HG02763 (cell line): ENCODE results near the gene THRB.

Source experiments
- ATAC-seq: cut with Tn5 transposase; IDR thresholded peaks from one replicate; pipeline ENCODE4 v1.9.1; 2021; ENCODE audit warnings: mild to moderate bottlenecking, moderate library complexity; ENCODE audit not compliant: unreplicated experiment

Gene THRB

GRCh38 chr3:24278543-24278942 is 216.1 kb downstream of the THRB start:
- no peak for ATAC-seq

GRCh38 chr3:24273491-24273890 is 221.2 kb downstream of the THRB start:
- no peak for ATAC-seq

DNA sequence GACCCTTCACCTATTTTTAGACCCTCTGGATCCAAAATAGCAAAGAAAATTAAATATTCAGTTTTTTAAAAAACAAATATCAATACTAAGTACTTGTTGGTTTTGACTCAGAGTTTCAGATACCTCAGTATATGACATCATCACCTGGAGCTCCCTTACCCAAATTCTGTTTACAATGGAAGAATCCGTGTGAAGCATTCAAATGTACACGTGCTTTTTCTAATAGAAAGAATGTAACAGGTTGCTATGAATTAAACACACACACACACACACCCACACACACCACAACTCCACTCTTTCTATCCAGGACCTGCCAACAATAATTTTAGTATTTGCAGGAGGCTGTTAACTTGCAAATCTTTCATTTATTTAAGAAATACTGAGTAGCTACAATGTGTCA is 221.8 kb downstream of the THRB start:
- no peak for ATAC-seq

- no peak for ATAC-seq
These were observed 222.2 kb downstream of the THRB start for GRCh38 chr3:24272408-24272807.

DNA sequence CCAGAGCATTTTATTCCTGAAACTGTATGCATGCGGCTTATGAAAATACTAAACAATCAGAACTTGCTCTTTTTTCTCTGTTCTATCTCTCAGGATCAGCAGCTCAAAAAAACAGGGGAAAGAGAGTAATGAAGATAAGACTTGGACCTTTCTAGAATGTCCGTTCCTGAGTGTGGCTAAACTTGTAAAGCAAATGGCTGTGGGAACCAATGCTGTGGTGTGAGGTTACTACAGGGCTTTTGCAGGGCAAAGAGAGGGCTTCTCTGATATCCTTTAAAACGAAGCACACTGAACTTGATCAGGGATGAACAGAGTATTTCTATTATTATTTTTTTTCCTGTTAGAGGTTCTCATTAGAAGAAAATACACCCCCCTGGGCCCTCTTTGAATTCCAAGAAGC is 223.4 kb downstream of the THRB start:
- no peak for ATAC-seq

GRCh38 chr3:24270744-24271143 is 223.9 kb downstream of the THRB start:
- no peak for ATAC-seq

- ATAC-seq = no peak
These were observed 224.4 kb downstream of the THRB start for GRCh38 chr3:24270204-24270691.

DNA sequence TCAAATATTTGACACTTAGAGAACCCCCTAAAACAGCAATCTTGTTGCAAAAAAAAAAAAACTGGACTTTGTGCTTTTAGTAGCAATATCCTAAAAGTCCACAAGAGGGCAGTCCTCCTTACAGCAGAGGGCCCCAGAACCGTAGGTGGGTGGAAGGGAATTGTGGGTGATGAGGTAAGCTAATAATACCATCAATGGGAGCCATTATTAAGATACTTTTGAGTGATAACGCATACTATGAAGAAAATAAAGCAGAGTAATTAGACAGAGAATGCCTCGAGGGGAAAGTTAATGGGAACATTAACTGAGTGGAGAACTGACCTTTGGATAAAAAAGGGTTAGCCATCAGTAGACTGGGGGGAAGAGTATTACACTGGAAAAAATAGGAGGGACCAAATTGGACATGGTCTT is 229.9 kb downstream of the THRB start:
- peak; percentile 74 for ATAC-seq

GRCh38 chr3:24264011-24264410 is 230.6 kb downstream of the THRB start:
- no peak for ATAC-seq

GRCh38 chr3:24263069-24263668 is 231.5 kb downstream of the THRB start:
- ATAC-seq = no peak

- ATAC-seq = no peak
These were observed 233.1 kb downstream of the THRB start for GRCh38 chr3:24261521-24261920.

GRCh38 chr3:24259901-24260512 is 234.6 kb downstream of the THRB start:
- ATAC-seq = no peak

DNA sequence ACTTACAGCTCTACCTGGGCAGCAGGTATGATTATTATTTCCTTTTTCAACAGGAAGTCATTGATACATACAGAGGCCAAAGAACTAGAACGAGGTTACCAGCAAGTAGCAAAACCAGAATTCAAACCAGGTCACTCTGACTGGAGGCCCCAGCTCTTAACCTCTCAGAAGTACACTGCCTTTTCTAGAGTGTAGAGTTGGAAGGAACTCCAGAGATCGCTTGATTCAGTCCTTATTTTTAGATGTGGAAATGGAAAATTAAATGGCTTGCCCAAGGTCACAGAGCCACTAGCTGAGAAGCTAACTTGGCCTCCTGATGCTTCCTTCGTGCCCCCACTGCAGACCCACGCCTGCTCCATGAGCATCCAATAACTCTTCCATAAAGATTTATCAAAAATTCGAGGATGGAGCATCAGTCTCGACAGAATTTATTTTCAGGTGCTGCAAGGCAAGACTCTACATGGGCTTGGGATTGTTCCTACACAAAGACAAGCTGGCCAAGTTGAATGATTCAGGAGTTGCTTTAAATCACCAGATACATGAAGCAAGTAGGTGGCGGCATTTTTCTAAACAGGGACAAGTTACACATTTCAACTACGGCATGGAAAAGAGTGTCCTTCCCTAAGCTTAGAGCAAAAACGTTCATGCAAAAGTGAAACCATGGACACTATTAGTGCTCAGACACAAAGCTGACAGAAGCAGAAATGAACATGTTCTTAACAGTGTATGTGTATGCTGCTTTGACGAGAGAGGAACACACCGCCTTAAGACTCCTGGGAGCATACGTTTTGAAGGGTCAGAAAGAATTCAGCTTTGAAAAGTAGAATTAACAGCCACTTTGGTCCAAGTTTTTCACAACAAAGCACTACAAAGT is 235.7 kb downstream of the THRB start:
- no peak for ATAC-seq

DNA sequence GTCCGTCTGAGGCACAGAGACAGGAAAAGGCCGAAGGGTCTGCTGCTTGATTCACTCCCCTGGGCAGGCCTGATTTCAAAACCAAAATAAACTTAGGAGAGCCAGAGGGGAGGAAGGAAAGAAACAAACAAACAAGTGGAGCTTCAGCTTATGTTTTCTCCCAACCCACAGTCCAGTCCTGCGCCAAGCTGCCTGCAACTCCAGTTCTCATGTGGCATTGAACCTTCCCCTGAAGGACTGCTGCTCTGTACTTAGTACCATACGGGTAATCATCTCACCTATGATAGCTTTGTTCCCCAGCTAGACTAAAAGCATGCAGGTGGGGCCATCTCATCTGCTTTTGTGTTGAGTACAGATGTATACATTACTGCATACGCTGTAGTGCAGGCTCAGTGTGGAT is 236.4 kb downstream of the THRB start:
- no peak for ATAC-seq

DNA sequence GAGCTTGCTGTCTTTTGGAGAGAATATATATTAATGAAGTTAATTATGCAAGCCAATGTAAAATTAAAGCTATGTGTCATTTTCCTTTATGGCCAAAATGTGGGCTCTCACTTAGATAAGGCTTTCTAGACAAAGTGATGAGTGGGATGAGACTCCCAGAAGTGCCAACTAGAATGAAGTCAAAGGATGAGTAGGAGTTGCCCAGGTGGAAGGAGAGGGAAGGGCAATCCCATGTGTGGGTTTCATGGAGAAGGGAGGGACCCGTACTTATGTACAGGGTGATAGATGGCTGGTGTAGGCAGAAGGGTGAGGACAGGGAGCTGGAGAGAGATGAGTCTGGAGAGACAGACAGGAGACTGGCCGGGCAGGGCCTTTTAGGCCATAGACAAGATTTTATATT is 239.2 kb downstream of the THRB start:
- ATAC-seq = no peak

DNA sequence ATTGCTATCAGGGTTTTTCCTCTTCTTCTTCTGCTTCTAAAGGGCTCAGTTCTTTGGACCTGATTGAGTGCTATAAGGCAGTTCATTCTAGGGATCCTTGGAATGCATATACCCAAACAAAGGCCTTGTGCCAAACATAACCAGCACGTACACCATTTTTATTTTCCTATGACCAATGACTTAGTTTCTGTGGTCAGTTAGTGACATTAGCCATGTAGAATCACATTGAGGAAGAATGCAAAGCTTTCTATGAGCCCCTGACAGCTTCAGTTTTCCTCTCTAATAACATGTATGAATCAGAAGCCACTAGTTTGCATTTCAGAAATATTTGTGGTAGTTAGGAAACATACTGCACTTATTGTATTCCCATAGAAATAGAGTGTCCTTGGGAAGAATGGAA is 240.0 kb downstream of the THRB start:
- ATAC-seq = no peak

GRCh38 chr3:24253336-24253735 is 241.3 kb downstream of the THRB start:
- ATAC-seq = no peak

- ATAC-seq = no peak
These were observed 245.1 kb downstream of the THRB start for GRCh38 chr3:24249523-24249922.

DNA sequence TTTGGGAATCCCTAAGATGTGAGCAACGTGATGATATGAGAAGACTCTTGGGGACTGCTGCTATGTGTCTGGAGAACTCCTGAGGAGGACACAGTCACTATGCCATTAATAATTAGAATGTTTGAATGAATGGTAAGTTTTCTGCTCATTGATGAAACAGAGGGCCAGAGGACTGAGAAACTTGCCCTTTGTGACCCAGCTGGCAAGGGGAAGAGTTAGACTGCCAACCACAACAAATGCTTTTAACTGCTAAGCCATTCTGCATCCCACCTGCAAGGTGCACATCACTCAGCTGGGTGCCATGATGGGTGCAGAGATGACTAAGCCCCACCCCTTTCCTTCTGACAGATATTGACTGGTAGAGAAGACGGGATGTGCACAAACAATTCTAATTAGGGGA is 249.6 kb downstream of the THRB start:
- no peak for ATAC-seq

DNA sequence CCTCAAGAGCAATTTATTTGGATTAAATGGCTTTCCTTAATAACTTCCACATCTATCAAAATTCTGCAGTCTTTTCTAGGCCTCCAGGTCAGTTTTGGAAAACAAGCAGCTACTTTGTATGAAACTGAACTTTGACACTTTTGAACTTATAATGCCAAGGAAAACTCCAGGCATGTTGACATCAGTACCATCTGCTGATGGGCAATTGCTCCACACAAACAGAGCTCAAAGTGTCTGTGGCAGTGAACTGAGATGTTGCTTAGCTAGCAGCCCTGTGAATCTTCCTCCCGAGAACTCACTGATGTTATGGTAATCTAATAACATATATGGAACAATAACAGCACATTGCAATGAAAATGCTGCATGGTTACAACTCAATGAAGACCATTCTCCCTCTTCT is 250.2 kb downstream of the THRB start:
- ATAC-seq = no peak

DNA sequence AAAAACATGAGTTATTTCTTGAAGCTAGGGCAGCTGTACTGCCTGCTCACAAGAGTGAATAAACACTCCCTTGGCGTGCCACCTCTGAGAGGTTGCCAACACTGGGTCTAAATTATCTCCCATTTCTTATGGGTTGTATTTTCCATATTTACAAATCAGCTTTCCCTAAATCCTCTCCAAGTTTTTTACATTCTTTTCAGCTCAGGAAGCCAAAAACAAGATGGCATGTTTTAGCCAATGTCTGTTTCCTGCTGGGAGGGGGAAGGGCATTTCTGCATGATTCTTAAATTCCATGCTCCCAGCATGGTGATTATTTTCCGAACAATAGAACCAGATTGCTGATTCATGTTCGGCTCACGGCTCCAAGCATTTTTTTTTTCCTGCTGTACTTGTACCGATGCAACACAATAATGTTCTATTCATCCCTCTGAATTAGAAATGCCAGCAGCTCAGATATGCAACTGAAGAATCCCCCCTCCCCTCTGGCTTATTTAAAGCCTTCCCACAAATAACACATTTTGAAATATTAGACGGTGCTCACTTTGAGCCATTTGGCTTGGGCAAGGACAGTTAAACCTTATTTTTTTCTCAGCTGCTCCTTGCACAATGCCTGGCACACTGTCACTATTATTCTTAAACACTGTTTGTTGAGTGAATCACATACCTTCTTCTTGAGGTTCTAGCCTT is 252.5 kb downstream of the THRB start:
- no peak for ATAC-seq
